HL-60 (cell line): ENCODE results near the gene ASCL1.

Experiments
- CTCF ChIP-seq: IDR thresholded peaks from one replicate; pipeline ENCODE4 v1.5.1; 2011; ENCODE audit warnings: low read length, control low read depth, inconsistent platforms; ENCODE audit not compliant: insufficient read depth
- POLR2AphosphoS5 ChIP-seq: IDR thresholded peaks from 2 replicates; pipeline ENCODE4 v1.6.1; 2012; ENCODE audit warnings: low read depth

- TF ChIP-seq CTCF (no peak), POLR2AphosphoS5 (no peak)
Measured at GRCh38 chr12:102990419-102990818, 32.9 kb downstream of the ASCL1 start.
